HUES48 (cell line): Measurements from ENCODE around the gene C11orf71.
A peak's percentile ranks its signal among the peaks of the same experiment; 100 is the strongest.

Experiments
- H3K27ac ChIP-seq: one replicate; pipeline ENCODE4 v1.7.0; 2013; ENCODE audit warnings: low read depth, low read length, inconsistent platforms
- H3K27me3 ChIP-seq: 2 replicates; pipeline ENCODE4 v1.6.1; 2013; ENCODE audit warnings: mild to moderate bottlenecking, low read length; ENCODE audit not compliant: control insufficient read depth, insufficient read depth
- H3K36me3 ChIP-seq: 2 replicates; pipeline ENCODE4 v1.6.1; 2013; ENCODE audit warnings: low read length; ENCODE audit not compliant: control insufficient read depth, insufficient read depth
- H3K4me1 ChIP-seq: 2 replicates; pipeline ENCODE4 v1.6.1; 2013; ENCODE audit warnings: mild to moderate bottlenecking, low read length; ENCODE audit not compliant: control insufficient read depth, insufficient read depth
- H3K4me3 ChIP-seq: 2 replicates; pipeline ENCODE4 v1.5.1; 2013; ENCODE audit warnings: mild to moderate bottlenecking, low read depth, low read length
- H3K9ac ChIP-seq: 2 replicates; pipeline ENCODE4 v1.6.1; 2013; ENCODE audit warnings: mild to moderate bottlenecking, low read depth, low read length, moderate library complexity
- H3K9me3 ChIP-seq: 2 replicates; pipeline ENCODE4 v1.6.1; 2013; ENCODE audit warnings: low read length; ENCODE audit not compliant: control insufficient read depth, insufficient read depth

C11orf71 gene

DNA sequence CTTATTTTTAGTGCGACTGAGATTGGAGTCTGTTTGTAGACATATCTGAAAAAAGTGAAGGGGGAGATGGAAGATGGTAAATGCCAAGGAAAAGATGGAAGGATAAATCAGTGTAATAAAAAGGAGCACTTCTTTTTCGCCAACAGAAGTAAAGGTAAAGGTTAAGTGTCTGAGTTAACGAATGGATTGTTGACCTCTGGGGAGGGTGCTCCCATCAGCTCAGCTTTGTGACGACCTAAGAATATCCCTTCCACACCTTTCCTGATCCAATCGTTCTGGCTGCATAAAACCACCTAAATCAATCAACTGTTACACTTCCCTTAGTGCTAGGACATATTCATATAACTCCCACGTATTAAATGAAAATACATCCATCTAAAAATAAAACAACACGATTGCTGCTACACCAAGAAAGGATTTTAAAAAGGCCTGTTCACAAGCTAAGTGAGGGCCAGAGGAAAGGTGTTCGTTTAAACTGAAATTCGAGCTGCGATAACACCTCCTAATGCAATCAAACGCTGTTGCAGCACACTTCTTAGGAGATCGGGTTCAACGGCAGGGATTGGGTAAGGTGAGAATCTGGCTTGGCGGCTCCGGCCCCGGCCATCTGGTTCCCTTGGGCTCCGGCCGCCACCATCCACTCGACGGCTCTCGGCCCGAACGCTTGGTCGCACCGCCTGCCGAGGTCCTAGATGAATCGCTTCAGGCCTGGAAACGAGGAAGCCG is 658 bp downstream of the C11orf71 start:
- peaks cover 24% of the 10 kb centered on the region for H3K4me1 ChIP-seq
- H3K27ac ChIP-seq: peak overlapping the region; percentile 99
- H3K4me3 ChIP-seq: peak overlapping the region; percentile 88
- peaks cover 22% of the 10 kb centered on the region for H3K36me3 ChIP-seq
- no peaks in the 10 kb centered on the region for H3K27me3 ChIP-seq
- no peaks in the 10 kb centered on the region for H3K9me3 ChIP-seq
- H3K9ac ChIP-seq: peak overlapping the region; percentile 98

DNA sequence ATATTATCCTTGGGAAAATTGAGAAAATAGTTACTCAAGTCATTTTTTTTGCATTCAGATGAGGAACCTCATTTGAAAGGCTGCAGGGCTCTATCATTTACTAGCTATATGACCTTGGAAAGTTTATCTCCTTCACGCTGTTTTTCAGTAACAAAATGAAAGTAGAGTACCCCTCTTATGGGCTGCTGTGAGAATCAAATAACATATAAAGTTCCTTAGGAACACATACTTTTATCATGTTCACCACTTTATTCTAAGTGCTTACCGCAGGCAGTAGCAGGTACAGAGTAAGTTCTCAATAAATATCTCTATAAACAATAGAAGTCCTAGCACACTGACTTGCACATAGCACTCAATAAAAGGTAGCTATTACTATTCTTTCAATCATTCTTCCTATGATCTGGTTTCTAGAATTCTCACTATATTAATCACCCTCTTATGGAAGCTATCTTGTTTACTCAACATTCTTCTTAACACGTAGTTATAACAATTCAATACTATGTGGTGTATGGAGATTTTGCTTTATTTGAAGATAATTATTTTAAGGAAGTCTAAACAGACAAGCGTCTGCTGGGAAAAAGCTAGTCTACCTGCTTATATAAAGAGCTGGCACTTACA is 1.9 kb downstream of the C11orf71 start:
- no peaks in the 10 kb centered on the region for H3K27me3 ChIP-seq
- H3K27ac ChIP-seq: no peak overlapping the region
- peak overlapping the region; percentile 88; the same call in 1 of the 2 replicates for H3K4me3 ChIP-seq
- H3K9me3 ChIP-seq: no peaks in the 10 kb centered on the region
- peaks cover 24% of the 10 kb centered on the region for H3K4me1 ChIP-seq
- peaks cover 9% of the 10 kb centered on the region for H3K36me3 ChIP-seq
- no peak overlapping the region for H3K9ac ChIP-seq

DNA sequence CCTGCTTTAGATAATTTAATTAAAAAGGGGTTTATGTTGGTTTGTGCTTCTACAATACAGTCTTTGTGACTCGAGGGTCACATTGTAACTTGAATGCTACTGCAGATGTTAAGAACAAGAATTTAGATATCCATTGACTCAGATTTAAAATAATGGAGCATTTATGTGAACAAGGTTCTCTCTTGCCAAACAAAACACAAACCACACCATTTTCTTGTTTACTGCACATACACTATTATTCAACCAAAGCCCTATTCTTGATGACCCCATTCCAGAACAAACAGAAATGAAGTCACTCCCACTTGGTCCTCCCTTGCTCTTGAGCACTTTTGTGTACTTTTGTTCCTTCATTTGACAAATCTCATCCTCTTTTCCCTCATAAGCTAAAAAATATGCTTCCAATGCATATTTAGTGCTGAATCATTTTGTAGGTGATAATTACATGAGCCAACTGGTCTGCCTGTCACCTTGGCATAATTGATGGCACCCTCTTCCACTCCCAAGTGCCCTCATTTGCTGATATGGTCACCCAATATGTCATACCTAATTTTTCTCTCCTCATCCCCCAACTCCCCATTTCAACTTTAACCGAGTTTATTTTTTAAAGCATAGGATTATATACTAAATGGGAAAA is 2.8 kb downstream of the C11orf71 start:
- H3K36me3 ChIP-seq: no peaks in the 10 kb centered on the region
- no peak overlapping the region for H3K27ac ChIP-seq
- H3K4me1 ChIP-seq: peaks cover 24% of the 10 kb centered on the region
- no peaks in the 10 kb centered on the region for H3K9me3 ChIP-seq
- no peak overlapping the region for H3K9ac ChIP-seq
- H3K27me3 ChIP-seq: no peaks in the 10 kb centered on the region
- H3K4me3 ChIP-seq: no peak overlapping the region

DNA sequence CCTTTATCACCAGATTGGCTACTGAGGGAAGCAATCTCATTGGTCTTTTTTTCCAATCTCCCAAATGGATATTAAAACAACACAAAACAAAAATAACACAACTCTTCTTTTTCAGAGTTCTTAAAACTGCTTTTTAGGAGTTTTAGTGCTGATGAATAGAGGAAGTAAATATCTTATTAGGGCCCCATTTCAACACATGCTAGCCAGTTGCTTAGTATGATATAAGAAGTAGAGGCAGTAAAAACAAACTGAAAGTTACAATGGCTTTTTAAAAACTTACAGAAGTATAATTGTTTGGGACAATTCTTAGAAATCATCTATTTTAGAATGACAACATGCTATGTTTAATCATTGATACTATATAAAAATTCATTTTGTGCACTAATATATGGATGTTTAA is 3.4 kb downstream of the C11orf71 start:
- Histone ChIP-seq H3K4me3 (no peak overlapping the region), H3K27me3 (no peaks in the 10 kb centered on the region), H3K36me3 (no peaks in the 10 kb centered on the region), H3K9ac (no peak overlapping the region), H3K4me1 (peaks cover 24% of the 10 kb centered on the region), H3K27ac (no peak overlapping the region), H3K9me3 (no peaks in the 10 kb centered on the region)

DNA sequence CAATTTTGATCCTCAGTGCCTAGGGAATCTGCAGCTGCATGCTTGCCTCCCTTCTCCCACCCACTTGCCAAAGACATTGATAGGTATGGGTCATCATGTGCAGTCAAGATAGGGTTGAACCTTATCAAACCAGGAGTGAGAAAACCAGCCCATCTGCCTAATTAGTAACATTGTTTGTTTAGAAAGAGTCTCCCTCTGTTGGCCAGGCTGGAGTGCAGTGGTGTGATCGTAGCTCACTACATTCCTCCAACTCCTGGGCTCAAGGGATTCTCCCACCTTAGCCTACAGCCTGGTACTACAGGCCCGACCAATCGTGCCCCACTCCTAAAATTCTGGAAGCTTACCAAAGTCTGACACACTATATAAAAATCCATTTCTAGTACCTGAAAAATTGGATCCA is 4.6 kb downstream of the C11orf71 start:
- Histone ChIP-seq H3K9ac (no peak overlapping the region), H3K4me1 (peaks cover 24% of the 10 kb centered on the region), H3K36me3 (no peaks in the 10 kb centered on the region), H3K4me3 (no peak overlapping the region), H3K9me3 (no peaks in the 10 kb centered on the region), H3K27me3 (no peaks in the 10 kb centered on the region), H3K27ac (no peak overlapping the region)

DNA sequence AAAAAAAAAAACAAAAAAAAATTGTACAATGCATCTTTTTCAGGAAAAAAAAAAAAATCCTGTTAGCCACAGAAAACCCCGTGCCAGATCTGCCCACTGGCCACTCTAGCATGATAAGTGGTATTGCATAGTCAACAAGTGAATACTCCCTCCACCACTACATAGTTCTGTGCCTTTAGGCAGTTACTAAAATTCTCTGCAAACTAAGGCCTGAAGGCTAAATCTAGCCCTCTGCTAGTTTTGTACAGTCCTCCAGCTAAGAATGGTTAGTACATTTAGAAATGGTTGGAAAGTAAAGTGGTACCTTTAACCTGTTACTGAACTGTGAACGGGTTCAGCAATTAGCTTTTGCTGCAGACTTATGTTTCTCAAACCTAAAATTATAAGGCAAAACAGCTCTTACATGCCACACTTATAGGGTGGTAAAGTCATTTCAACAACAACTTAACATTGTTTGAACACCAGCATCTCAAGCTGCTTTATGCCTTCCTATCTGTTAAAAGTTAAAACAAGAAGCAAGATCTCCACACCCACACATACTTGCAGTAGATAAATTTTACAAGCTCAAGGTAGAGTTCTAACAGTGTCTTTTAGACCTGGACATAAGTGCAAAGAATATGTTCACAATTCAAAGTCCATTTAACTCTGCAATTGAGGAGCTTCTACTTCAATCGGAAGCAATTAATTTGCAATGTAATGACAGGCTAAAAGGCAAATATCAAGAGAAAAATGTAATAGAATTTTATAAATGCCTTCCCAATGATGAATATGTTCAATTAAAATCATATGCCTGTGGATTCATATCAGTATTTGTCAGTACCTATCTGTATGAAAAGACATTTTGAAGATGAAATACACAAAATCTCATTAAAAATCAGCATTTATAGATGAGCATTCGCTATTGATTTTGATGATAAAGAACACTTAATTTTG is 7.3 kb downstream of the C11orf71 start:
- Histone ChIP-seq H3K27me3 (no peaks in the 10 kb centered on the region), H3K27ac (no peak overlapping the region), H3K36me3 (no peaks in the 10 kb centered on the region), H3K4me3 (no peak overlapping the region), H3K9me3 (no peaks in the 10 kb centered on the region), H3K4me1 (peaks cover 10% of the 10 kb centered on the region; the same call in 1 of the 2 replicates), H3K9ac (no peak overlapping the region)

DNA sequence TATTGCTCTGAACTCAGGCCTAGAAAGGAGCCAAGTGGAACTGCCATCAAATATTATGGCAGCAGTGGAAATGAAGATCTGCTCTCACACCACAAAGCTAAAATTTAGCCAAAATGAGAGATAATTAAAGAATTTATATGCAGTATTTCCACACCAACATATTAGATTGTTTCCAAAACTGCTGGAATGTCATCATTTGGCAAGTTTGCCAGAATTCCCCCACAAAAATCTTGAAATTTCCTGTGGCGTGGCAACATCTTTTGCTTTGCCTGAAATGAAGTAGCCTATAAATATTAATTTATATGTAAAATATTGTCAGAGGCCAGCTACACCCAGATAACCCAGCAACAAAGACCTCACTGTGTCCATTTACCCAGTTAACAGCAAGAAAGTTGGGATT is 13.8 kb downstream of the C11orf71 start:
- H3K4me1 ChIP-seq: no peaks in the 10 kb centered on the region
- H3K27ac ChIP-seq: no peak overlapping the region
- no peak overlapping the region for H3K9ac ChIP-seq
- H3K9me3 ChIP-seq: no peaks in the 10 kb centered on the region
- H3K27me3 ChIP-seq: no peaks in the 10 kb centered on the region
- no peaks in the 10 kb centered on the region for H3K36me3 ChIP-seq
- H3K4me3 ChIP-seq: no peak overlapping the region

DNA sequence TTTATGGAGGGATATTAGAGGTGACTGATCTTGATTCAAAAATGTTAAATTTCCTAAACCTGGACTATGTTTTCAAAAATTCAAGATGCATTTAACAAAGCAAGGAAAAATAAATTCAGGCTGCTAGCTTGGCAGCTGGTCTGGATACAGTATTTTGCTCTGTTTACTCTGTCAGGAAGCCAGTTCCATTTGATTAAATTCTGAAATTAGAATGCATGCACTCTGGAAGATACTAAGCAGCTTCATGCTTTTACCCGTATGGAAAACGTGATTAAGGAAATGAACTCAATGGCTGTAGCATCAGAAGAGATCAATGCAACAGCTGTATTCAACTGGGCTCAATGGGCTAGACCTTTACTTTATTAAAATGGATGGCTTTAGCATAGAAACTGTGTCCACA is 14.2 kb downstream of the C11orf71 start:
- H3K4me3 ChIP-seq: no peak overlapping the region
- H3K27ac ChIP-seq: no peak overlapping the region
- H3K9me3 ChIP-seq: no peaks in the 10 kb centered on the region
- H3K27me3 ChIP-seq: no peaks in the 10 kb centered on the region
- H3K36me3 ChIP-seq: no peaks in the 10 kb centered on the region
- H3K4me1 ChIP-seq: no peaks in the 10 kb centered on the region
- no peak overlapping the region for H3K9ac ChIP-seq

DNA sequence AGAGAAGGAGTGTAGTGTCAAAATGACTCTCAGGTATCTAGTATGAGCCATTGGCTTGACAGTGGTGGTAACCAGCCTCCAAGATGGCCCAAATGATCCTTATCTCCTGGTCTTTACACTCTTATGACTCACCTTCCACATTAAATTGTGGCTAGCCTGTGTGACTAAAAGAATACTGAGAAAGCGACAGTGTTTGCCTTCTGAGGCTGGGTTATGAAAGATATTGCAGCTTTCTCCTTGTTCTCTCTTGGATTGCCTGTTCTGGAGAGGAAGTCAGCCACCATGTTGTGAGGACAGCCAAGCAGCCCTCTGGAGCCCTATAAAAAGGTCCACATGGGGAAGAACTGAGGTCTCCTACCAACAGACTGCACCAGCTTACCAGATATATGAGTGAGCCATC is 15.8 kb downstream of the C11orf71 start:
- no peak overlapping the region for H3K9ac ChIP-seq

DNA sequence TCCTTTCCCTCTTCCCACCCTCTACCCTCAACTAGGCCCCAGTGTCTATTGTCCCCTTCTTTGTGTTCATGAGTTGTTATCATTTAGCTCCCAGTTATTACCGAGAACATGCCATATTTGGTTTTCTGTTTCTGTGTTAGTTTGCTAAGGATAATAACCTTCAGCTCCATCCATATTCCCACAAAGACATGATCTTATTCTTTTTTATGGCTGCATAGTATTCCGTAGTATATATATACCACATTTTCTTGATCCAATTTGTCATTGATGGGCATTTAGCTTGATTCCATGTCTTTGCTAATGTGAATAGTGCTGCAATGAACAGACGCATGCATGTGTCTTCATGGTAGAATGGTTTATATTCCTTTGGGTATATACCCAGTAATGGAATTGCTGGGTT is 17.8 kb downstream of the C11orf71 start:
- H3K9ac ChIP-seq: no peak overlapping the region
- H3K9me3 ChIP-seq: no peaks in the 10 kb centered on the region
- H3K27me3 ChIP-seq: no peaks in the 10 kb centered on the region
- H3K36me3 ChIP-seq: no peaks in the 10 kb centered on the region
- H3K4me1 ChIP-seq: peaks cover 11% of the 10 kb centered on the region
- no peak overlapping the region for H3K27ac ChIP-seq
- no peak overlapping the region for H3K4me3 ChIP-seq

More for the DNA sequence above, 15.8 kb downstream of the C11orf71 start:
- H3K27ac ChIP-seq: no peak overlapping the region
- no peak overlapping the region for H3K4me3 ChIP-seq
- H3K9me3 ChIP-seq: no peaks in the 10 kb centered on the region
- no peaks in the 10 kb centered on the region for H3K27me3 ChIP-seq
- H3K36me3 ChIP-seq: no peaks in the 10 kb centered on the region
- H3K4me1 ChIP-seq: no peaks in the 10 kb centered on the region
